ENCODE results near the gene KLHL35.
"Not testable (repeated sequence)": the region's sequence is repeated elsewhere in the genome, so short reads cannot be mapped to it uniquely, and the experiment has no call there.

The KLHL35 gene

DNA sequence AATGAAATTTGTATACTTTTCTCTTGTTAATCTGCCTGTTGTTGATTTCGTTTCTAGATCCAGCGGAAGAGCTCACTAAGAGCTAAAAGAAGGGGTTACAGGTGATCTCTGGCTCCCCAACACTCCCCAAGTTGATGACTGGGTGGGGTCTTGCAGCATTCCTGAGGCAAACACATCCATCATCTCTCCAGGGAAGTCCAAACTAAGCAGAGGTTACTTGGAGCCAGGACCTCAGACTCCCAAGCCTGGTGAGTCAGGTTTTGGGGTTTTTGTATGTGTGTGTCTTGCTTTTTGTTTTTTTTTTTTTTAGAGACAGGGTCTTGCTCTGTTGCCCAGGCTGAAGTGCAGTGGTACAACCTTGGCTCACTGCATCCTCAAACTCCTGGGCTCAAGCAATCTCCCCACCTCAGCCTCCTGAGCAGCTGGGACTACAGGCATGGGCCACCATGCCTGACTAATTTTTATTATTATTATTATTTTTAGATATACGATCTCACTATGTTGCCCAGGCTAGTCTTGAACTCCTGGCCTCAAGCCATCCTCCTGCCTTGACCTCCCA is 45.2 kb downstream of the KLHL35 start:
- TF ChIP-seq, protein P1, sequence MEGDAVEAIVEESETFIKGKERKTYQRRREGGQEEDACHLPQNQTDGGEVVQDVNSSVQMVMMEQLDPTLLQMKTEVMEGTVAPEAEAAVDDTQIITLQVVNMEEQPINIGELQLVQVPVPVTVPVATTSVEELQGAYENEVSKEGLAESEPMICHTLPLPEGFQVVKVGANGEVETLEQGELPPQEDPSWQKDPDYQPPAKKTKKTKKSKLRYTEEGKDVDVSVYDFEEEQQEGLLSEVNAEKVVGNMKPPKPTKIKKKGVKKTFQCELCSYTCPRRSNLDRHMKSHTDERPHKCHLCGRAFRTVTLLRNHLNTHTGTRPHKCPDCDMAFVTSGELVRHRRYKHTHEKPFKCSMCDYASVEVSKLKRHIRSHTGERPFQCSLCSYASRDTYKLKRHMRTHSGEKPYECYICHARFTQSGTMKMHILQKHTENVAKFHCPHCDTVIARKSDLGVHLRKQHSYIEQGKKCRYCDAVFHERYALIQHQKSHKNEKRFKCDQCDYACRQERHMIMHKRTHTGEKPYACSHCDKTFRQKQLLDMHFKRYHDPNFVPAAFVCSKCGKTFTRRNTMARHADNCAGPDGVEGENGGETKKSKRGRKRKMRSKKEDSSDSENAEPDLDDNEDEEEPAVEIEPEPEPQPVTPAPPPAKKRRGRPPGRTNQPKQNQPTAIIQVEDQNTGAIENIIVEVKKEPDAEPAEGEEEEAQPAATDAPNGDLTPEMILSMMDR (conservative IDR thresholded peaks at IDR 0.05): no peak
- H3K27ac ChIP-seq: no peak overlapping the region

DNA sequence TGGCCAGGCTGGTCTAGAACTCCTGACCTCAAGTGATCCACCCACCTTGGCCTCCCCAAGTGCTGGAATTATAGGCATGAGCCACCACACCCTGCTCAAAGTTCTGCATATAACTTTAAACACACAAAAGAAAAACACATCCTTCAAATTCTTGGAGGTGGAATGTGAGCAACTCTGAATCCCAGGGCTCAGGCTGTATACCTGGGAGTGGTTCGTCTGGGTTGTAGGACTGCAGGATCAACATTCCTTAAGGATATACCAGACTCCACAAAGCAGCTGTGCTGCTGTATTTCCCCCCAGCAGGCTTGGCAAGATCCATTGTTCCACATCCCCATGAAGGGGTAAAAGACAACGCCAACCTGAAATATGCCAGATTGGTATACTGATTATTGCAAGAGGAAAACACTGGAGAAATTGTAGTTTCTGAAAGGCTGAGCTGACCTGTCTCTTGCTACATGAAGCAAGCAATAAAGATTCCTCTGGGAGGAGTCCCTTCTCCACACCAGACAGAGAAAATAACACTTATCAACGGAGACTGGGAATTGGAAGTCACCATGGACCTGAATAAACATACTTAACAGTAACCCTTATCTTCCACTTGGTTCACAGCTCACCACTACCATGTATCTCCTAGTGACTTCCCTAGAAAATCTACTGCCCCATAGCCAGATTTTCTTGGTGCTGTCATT is 45.9 kb downstream of the KLHL35 start:
- TF ChIP-seq, protein P1 (conservative IDR thresholded peaks at IDR 0.05): no peak
- H3K27ac ChIP-seq: no peak overlapping the region

DNA sequence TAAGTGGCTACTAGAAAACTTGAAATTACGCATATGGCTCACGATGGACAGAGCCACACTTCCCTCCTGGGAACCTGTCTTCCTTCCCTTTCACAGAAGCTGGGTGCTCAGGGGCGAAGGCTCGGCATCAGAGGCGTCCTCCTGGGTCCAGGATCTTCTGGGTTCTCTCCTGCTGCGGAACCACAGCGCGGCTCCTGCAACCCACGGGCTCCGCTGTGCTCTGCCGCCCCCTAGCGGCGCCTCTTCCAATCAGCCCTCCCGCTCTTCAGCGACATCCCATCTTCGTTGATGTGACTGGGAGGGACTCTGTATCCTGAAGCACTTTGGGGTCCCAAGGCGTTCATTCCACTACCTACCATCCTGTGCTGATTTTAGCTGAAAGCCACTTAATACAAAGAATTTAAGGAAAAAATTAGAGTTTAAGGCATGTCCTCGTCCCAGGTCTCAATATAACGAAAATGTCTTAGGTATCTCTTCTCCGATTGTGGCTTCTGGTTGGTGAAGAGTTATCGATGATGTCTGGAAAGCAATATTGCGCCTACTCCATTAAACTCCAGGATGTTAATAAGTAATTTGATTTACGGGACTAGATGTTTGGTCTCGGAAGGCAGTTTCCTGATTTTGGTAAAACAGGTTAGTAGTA is 48.4 kb downstream of the KLHL35 start:
- TF ChIP-seq, protein P1 (conservative IDR thresholded peaks at IDR 0.05): peak; percentile 99

DNA sequence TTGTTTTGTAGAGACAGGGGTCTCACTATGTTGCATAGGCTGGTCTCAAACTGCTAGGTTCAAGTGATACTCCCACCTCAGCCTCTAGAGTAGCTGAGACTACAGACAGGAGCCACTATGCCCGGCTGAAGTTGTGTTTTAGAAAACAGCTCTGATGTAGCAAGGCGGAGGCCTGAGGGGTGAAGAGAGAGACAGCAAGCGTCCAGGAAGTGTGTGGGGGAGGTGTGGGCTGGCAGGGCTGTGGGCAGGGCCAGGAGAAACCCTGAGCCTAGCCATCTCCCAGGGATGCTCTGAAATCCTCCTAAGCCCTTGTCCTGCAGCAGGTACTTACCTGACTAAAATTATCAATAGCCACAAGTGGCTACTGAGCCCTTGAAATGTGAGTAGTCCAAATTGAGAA is 49.8 kb downstream of the KLHL35 start:
- TF ChIP-seq, protein P1 (conservative IDR thresholded peaks at IDR 0.05): no peak
- no peak overlapping the region for H3K27ac ChIP-seq

More for the DNA sequence above, 48.4 kb downstream of the KLHL35 start:
- H3K27ac ChIP-seq: no peak overlapping the region

DNA sequence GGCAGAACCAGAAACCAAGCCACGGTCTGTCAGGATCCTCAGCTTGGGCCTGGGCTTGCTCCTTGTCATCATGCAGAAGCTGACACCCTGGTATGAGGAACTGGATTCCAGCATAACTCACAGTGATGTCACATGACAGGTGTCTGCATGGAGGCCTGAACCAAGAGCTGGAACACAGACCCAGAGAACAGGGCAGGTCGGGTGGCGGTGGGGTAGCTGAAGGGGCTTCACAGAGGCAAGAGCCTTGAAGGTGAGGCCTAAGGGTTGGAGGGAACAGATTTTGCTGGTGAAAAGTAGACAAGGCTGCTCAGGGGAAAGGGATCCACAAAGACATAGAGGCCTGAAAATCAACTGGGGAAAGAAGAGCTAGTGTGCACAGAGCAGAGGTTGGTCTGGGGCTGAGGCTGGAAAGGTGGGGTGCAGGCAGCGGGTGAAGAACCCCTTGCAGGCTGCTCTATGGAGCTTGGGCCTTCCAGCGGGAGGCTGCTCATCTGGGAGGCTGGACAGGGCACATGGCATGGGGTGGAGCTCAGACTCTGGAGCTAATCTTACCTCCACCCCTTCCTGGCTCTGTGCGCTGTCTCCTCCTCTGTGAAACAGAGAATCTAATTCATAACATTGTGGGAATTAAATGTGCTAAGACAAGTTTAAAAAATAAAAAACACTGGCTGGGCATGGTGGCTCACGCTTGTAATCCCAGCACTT is 52.1 kb downstream of the KLHL35 start:
- H3K27ac ChIP-seq: no peak overlapping the region
- TF ChIP-seq, protein P1 (conservative IDR thresholded peaks at IDR 0.05): no peak

DNA sequence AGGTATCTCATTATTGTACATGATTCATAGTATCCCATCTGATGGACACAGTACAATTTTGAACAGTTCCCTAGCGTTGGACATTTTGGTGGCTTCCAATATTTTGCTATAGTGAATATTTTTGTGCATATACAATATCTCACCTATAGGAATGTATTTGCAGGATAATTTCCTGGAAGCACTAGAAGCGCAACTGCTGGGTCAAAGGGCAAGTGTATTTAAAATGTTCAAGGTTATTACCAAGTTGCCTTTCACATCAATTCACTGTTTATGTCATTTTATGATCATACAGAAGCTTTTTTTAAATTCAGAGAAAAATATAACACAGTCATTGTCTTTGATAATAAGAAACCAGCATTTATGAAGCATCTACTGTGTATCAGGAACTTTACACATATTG is 52.8 kb downstream of the KLHL35 start:
- TF ChIP-seq, protein P1 (conservative IDR thresholded peaks at IDR 0.05): no peak
- no peak overlapping the region for H3K27ac ChIP-seq

DNA sequence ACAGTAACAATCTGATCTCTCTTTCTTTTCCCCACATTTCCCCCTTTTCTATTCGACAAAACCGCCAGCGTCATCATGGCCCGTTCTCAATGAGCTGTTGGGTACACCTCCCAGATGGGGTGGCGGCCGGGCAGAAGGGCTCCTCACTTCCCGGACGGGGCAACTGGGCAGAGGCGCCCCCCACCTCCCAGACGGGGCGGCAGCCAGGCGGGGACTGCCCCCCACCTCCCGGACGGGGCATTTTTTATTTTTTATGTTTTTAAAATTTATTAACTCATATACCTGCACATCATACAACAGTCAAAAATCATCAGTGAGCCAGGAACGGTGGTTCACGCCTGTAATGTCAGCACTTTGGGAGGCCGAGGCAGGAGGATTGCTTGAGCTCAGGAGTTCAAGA is 54.2 kb downstream of the KLHL35 start:
- H3K27ac ChIP-seq: not testable (repeated sequence)
